Glomerular endothelial cell (primary cell): ENCODE results near the gene MIEF1. TPM values are rescaled to one million over a fixed set of nuclear protein-coding genes. Genes with fewer than 3 reads are reported as not detected.

Source experiments
- DNase-seq: peaks from one replicate; pipeline ENCODE4 v3.0.0-alpha.2; 2011; ENCODE audit warnings: low read depth, low spot score; ENCODE audit errors: extremely low read depth
- total RNA-seq: library from RNA; depleted of rRNA; stranded (reverse); fragments of >200 nt; gene quantifications from 2 replicates; pipeline ENCODE4 v1.2.3, GENCODE V29; 2015

MIEF1 gene
- total RNA-seq = 20.3 and 33.3 TPM in 2 replicates

- no peak for DNase-seq
Observed at GRCh38 chr22:39502109-39502788, at the start of gene MIEF1. TSS of gene MIEF1 (plus strand) at chr22:39502290. CDS start at chr22:39511295, 9,005 bp downstream.

DNA sequence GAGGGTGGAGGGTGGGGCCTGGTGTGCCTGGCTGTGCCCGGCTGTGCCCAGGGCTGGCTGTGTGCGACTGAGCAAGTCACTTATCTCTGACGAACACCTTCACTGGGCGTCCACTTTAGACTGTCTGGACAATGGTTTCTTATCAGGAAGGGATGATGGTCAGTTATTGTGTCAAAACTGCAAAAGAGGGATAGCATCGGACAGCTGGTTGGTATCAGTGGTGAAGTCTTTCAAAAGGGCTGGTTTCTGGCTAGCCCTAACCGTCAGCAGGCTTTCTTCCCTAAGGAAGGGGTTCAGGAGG lies 49.4 kb upstream of the MIEF1 start:
- no peak for DNase-seq

DNA sequence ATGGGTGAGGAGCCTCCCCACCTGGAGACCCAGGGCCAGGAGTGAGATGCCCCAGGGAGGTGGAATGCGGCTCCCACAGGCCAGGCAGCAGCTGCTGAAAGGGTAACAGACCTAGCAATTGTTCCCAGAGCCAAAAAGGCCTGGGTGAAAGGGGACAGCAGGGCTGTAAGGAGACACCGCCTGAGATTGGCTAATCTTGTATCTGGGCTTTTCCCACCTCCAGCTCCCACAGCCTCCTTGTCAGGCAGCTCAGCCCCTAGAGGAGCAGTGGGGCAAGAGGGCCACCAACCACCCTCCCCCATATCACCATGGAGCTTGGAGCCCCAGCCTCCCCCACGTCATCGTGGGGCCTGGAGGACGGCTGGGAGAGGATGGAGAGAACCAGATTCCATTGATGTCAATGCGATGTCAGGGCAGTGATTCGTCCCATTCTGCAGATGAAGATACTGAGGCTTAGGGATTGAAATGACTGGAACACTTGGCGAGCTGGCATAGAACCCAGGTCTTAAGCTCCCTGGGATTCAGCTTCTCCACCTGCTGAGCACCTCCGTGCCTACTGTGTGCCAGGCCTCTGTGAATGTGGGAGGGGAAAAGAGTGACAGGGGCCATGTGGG lies 48.2 kb upstream of the MIEF1 start:
- DNase-seq = no peak

GRCh38 chr22:39454385-39454871 lies 47.7 kb upstream of the MIEF1 start:
- DNase-seq = no peak

- no peak for DNase-seq
Observed at GRCh38 chr22:39456522-39457197, 45.4 kb upstream of the MIEF1 start, which contains the start of gene MGAT3. TSS of gene MGAT3 (plus strand) at chr22:39457012. CDS start at chr22:39487348, 30,336 bp downstream.

DNA sequence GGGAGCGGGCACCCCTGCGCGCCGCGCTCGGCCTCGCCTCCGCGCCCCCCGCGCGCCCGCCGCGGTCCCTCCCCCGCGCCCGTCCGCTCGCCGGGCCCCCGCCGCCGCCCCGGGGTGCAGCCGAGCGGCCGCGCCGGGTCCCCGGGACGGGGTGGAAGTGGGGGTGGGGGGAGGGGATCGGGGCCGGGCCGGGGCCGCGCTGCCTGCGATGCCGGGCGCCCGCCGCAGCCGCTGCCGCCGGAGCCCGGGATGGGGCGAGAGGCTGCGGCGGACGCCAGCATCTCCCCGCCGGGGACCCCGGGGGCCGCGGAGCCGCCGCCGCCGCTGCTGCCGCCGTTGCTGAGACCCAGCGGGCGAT lies 44.9 kb upstream of the MIEF1 start:
- no peak for DNase-seq

GRCh38 chr22:39457556-39458443 lies 44.3 kb upstream of the MIEF1 start:
- no peak for DNase-seq

DNA sequence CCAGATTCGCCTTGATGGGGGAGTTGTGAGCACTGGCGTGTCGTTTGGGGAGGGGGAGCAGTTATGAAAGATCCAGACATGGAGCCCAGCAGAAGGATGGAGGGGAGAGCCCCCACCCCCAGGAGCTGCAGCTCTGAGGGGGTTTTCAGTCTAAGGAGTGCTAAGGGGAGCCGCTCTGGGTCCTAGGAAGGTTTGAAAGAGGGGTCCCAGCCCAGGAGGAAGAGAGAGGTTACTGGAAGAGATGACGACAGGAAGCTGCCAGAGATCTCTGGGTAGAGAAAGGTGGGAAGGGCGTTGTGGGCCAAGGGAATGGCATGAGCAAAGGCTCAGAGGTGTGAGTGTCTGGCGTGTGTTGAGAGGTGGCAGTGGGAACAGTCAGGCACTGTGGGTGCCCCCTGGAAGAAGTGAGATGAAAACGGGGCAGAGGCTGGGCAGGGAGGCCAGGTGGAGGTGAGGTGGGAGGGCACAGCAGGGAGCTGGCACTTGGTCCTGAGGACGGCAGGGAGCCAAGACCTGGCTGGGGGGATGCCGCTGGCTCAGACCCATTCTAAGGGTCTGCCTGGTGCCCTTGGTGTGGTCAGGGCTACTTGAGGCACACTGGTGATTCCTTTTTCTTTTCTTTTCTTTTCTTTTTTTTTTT lies 43.5 kb upstream of the MIEF1 start:
- DNase-seq = no peak

DNA sequence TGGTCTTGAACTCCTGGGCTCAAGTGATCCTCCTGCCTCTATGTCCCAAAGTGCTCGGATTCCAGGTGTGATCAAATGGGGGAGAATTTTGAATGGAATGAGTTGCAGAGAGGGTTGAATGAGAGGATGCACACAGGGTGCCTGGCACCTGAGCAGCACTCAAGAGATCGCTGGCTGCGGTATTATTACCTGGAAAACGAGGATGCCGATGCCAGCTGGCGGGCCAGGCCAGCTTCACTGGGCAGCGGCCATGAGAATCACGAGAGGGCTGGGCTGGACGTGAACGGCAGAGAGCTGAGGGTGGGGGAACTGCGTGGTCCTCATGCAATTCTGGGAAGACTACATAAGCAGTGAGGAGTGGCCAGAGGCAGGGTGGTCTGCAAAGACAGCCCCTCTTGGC lies 42.4 kb upstream of the MIEF1 start:
- DNase-seq = no peak

GRCh38 chr22:39462443-39463221 lies 39.5 kb upstream of the MIEF1 start:
- DNase-seq = no peak

DNA sequence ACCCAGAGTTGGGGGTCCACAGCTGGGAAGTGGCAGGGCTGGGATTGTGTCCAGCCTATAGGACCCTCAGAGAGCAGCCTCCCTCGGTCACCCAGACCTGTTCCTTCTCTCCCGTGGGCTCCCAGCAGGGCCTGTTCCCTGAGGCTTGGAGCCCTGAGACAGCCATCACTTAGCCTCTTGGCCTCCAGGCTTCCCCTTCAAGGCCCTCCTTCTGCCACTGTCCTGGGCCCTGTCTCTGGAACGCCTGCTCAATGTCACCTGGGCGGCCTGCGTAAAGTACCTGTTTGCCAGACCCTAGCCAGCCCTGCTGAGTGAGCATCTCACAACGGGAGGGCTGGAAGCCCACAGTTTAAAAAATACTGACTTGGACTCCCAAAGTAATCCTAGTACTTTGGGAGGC lies 38.8 kb upstream of the MIEF1 start:
- no peak for DNase-seq

GRCh38 chr22:39463931-39464390 lies 38.1 kb upstream of the MIEF1 start:
- no peak for DNase-seq

DNA sequence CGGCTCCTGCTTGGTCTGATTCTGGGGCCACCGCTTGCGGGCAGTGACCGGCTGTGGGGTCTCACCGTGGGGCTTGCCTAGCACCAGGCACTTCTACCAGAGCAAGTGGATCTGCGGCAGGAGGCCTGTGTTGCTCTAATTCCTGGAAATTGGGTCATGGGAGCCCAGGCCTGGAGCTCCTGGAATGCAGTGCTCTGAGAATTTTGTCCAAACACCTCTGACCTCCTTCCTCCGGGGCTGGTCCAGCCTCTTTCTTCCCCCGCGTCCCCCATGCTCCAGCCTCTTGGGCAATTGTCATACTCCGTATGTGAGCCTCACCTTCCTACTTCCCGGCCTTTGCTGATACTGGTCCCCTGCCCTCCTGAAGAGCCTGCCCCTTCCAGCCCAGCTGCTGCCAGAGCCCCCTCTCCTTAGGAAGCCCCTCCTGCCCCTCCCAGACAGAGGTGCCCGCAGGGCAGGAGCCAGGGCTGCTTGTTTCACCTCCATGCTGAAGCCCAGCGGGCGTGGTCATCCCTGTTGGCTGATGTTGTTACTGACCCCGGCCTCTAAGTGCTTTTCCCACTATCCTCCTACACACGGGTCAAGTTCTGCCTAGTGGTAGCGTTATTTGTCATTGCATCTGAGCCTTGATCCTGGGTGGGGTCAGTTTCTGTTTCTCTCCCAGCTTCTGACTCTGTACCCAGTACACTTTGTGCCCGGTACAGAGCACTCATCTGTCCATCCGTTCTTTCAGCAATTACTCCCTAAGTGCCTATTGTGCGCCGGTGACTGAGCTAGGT lies 35.7 kb upstream of the MIEF1 start:
- DNase-seq = no peak

DNA sequence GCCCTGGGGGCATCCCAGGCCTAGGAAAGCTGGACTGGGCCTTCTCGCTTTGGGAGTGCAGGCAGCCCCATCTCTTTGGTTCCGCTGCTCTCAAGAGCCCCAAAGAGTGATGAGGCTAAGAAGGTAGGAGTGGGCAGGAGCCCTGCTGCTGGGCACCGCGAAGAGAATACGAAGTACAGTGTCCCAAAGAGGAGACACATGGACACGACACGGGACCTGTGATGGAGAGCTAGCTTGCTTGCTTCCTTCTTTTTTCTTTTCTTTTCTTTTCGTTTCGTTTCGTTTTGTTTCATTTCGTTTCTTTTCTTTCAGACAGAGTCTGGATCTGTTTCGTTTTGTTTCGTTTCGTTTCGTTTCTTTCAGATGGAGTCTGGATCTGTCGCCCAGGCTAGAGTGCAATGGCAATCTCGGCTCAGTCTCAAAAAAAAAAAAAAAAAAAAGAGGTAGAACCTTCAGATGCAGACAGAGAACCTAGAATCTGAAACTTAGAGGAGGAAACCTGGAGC lies 34.6 kb upstream of the MIEF1 start:
- no peak for DNase-seq

- DNase-seq = no peak
Observed at GRCh38 chr22:39468487-39469325, 33.4 kb upstream of the MIEF1 start.

DNA sequence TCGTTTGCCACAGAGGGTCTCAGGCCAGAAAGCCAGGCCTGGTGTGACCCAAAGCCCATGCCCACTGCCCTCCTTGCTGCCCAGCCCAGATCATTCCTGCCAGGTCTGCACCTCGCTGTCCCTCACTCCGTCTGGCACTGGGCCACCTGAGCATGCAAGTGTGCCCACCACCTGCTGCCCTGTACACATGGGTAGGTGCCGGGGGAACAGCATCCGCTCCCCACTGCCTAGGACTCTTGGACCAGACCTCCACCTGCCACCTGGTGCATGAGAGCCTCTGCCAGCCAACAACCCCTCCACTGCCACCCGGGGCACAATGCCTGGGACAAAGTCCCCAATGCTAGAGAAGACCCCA lies 32.8 kb upstream of the MIEF1 start:
- DNase-seq = no peak

GRCh38 chr22:39469681-39470450 lies 32.2 kb upstream of the MIEF1 start:
- DNase-seq = no peak
